ENCODE data around the gene DDX10. TPM values are rescaled to one million over a fixed set of nuclear protein-coding genes. Genes with fewer than 3 reads are reported as not detected.

Gene DDX10
- total and polyA plus RNA-seq, 2 of the 8 experiments (the other 6 are each of a cell fraction or from before 2014, with no cell fraction given), result 49.2 to 52.2 TPM

DNA sequence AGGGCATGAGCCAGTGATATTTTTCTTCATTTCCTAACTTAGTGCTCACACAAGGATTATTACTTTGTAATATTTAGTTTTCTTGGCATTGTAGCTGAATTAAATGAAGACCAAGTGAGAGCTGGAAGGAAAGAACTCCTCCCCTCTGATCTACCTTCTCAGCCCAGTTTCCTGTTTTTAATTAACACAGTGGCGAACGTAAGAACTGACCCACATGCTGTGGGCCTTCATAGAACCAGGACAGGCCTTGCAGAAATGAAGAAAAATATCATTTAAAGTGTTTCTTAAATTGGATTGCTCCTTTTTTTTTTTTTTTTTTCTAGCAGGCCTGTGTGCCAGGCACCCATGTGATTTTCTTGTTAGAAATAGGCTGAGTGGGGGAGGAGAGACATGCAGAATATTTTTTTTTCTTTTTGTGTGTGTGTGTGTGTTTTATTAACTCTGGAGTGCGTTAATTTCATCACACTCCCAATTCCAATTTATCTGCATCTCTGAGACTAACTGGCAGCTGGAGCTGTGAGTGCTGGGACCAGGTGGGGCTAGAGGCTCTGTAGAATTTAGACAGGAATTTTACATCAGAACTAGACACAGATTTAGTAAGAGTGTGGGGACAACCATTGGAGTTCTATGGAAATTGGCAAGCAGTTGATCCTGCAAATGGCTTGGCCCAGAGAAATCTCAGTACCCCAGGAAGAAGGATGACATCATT is 320.5 kb downstream of the DDX10 start:
- no peak overlapping the region for H3K9ac ChIP-seq (replicated peaks in 1 of 4; ENCODE audit: extremely low read depth in 1 of 4, low read depth in 3 of 4, low read length in 3 of 4)
- H4K20me1 ChIP-seq (replicated peaks in 1 of 2; ENCODE audit: control insufficient read depth in 1 of 2, insufficient read depth in 2 of 2, low read length in 2 of 2), result no peaks in the 10 kb centered on the region
- ChIA-PET POLR2A (ENCODE audit: partially characterized antibody) (no interaction called here), CTCF (ENCODE audit: partially characterized antibody) (interaction anchor here (1.3 kb wide), 1 partner anchor 55 kb away, joined by 3 read pairs; no protein-coding TSS in a partner anchor)
- no peak overlapping the region for H3K4ac ChIP-seq (replicated peaks; ENCODE audit: insufficient read length, low read depth, low read length)
- no peak overlapping the region for H3K56ac ChIP-seq (replicated peaks; ENCODE audit: insufficient read length, low read depth, low read length)
- H3K27me3 ChIP-seq (replicated peaks in 1 of 4; ENCODE audit: control insufficient read depth in 3 of 4, extremely low read depth in 1 of 4, insufficient read depth in 3 of 4, low read length in 3 of 4), result no peaks in the 10 kb centered on the region
- WGBS, 2 experiments (ENCODE audit: extremely low coverage in 1 of 2, insufficient coverage in 1 of 2, insufficient read length in 1 of 2, insufficient replicate concordance in 2 of 2, low coverage in 1 of 2, low lambda C conversion rate in 2 of 2, missing lambda C conversion rate in 1 of 2), result 78% methylated on average over 3 of the region's 3 CpGs; no CpG with 5 or more reads in 1 of the 2 experiments
- H3K4me3 ChIP-seq (ENCODE audit: extremely low read depth in 1 of 4, insufficient read depth in 2 of 4, low read depth in 3 of 4, low read length in 4 of 4), result no peak overlapping the region
- no peak overlapping the region for H2BK120ac ChIP-seq (replicated peaks; ENCODE audit: low read depth, low read length)
- peaks cover 0 to 3% (median 3%) of the 10 kb centered on the region in 4 experiments; a peak in 2 of 7 replicates for H3K4me1 ChIP-seq (replicated peaks in 1 of 4; ENCODE audit: control insufficient read depth in 3 of 4, insufficient read depth in 4 of 4, low read length in 3 of 4)
- H3K79me1 ChIP-seq (ENCODE audit: low read depth, low read length), result no peaks in the 10 kb centered on the region
- no peak overlapping the region for H2BK20ac ChIP-seq (ENCODE audit: low read length)
- H3K36me3 ChIP-seq (ENCODE audit: control insufficient read depth in 2 of 4, insufficient read depth in 4 of 4, low read length in 3 of 4), result no peaks in the 10 kb centered on the region
- no peak overlapping the region for H3K4me2 ChIP-seq (ENCODE audit: insufficient read depth in 1 of 2, low read depth in 2 of 2, low read length in 2 of 2)
- no peak overlapping the region for H2BK5ac ChIP-seq (ENCODE audit: low read depth, low read length)
- no peak overlapping the region for H3K23ac ChIP-seq (ENCODE audit: insufficient read length)
- no peak overlapping the region for H2AFZ ChIP-seq (ENCODE audit: low read length)
- H2BK12ac ChIP-seq (ENCODE audit: low read depth, low read length), result no peak overlapping the region
- no peaks in the 10 kb centered on the region for H3K79me2 ChIP-seq (ENCODE audit: control insufficient read depth in 1 of 2, insufficient read depth in 2 of 2, low read length in 2 of 2)
- H3K27ac ChIP-seq (ENCODE audit: low read depth, low read length), result no peak overlapping the region
- no peak overlapping the region for H4K5ac ChIP-seq (ENCODE audit: insufficient read length, low read depth, low read length)
- TF ChIP-seq KDM4A (IDR thresholded peaks at IDR 0.05; ENCODE audit: low read depth, low read length, severe bottlenecking) (no peak), SAP30 (IDR thresholded peaks at IDR 0.05; ENCODE audit: insufficient read depth, insufficient replicate concordance, low read length) (no peak)
- TF ChIP-seq, protein P1, sequence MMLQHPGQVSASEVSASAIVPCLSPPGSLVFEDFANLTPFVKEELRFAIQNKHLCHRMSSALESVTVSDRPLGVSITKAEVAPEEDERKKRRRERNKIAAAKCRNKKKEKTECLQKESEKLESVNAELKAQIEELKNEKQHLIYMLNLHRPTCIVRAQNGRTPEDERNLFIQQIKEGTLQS (IDR thresholded peaks at IDR 0.05; ENCODE audit: insufficient read depth, low read depth, low read length), result no peak
- FAIRE-seq (no peak), DNase-seq (ENCODE audit: low read depth in 1 of 2, low spot score in 2 of 2) (no peak)
- no peak overlapping the region for H4K91ac ChIP-seq (replicated peaks; ENCODE audit: insufficient read length, low read length)
- H3K9me3 ChIP-seq (ENCODE audit: insufficient read depth in 2 of 2, low read depth in 1 of 2, low read length in 1 of 2), result 0 out of 4 replicates have a peak, but pooled peaks cover 0 to 2% of the 10 kb centered on the region in 2 experiments
- H2AK5ac ChIP-seq (ENCODE audit: low read depth, low read length), result no peak overlapping the region
- H2BK15ac ChIP-seq (ENCODE audit: low read length), result no peak overlapping the region
- no peak overlapping the region for H3K18ac ChIP-seq (ENCODE audit: extremely low read depth, low read length)
- H3K14ac ChIP-seq (ENCODE audit: insufficient read length), result no peak overlapping the region
- no peaks in the 10 kb centered on the region for H3K23me2 ChIP-seq (ENCODE audit: low read depth, low read length)
- H4K8ac ChIP-seq (ENCODE audit: extremely low read depth, insufficient read depth, low read length), result no peak overlapping the region

All from H1 (cell line).